ENCODE results near the gene SYT2. TPM values are rescaled to one million over a fixed set of nuclear protein-coding genes. Genes with fewer than 3 reads are reported as not detected.

Gene SYT2
- total and polyA plus RNA-seq, 2 of the 13 experiments (the other 11 are each of a cell fraction or from before 2014, with no cell fraction given) = not detected

- ATAC-seq = no peak
- intact Hi-C loops (cut with micrococcal nuclease; ENCODE audit: unreplicated experiment) (no loop called here), in situ Hi-C loops (cut with HindIII; ENCODE audit: extremely low pct_ligation_motif_present, low pct_unique_long_range_greater_than_20kb) (no loop called here)
- POLR2A ChIA-PET = no interaction called here
- no peak overlapping the region for H3K4me2 ChIP-seq (ENCODE audit: low read depth, low read length)
- no peak for DNase-seq (ENCODE audit: low spot score)
- no peaks in the 10 kb centered on the region for H3K79me2 ChIP-seq (ENCODE audit: insufficient read depth, low read length)
- no peak overlapping the region; a peak in 1 of 6 replicates for H3K4me3 ChIP-seq (replicated peaks in 1 of 3; ENCODE audit: insufficient read depth in 1 of 3, low read depth in 2 of 3, low read length in 3 of 3)
- H3K27ac ChIP-seq (ENCODE audit: extremely low read length, insufficient read depth, low read length) = no peak overlapping the region
- TF ChIP-seq ZNF768 (CRISPR knock-in tag; IDR thresholded peaks at IDR 0.05) (peak; percentile 94), ZMYM3 (CRISPR knock-in tag; IDR thresholded peaks at IDR 0.05) (0 out of 2 replicates have a peak, but pooled peaks have one; percentile 24), ZNF207 (IDR thresholded peaks at IDR 0.05; ENCODE audit: borderline replicate concordance) (no peak)
- peaks cover 2% of the 10 kb centered on the region; the same call in 1 of the 2 replicates for H4K20me1 ChIP-seq (ENCODE audit: insufficient read depth, low read length)
- no TSS peak for BruUV-seq (replicated peaks)
- FAIRE-seq = no peak
- H3K9ac ChIP-seq (ENCODE audit: insufficient read depth, low read depth, low read length) = no peak overlapping the region
- H3K36me3 ChIP-seq (replicated peaks in 1 of 2; ENCODE audit: control insufficient read depth in 1 of 2, insufficient read depth in 2 of 2, low read length in 2 of 2) = no peaks in the 10 kb centered on the region
- H2AFZ ChIP-seq (ENCODE audit: low read length) = no peak overlapping the region
- 53% methylated on average over 11 of the region's 20 CpGs for WGBS (ENCODE audit: low lambda C conversion rate)
- CTCF ChIA-PET (ENCODE audit: low intra/inter-chr PET ratio, low total read pairs) = no interaction called here
- peaks cover 36% of the 10 kb centered on the region for H3K4me1 ChIP-seq (ENCODE audit: insufficient read depth, low read length)
- no peaks in the 10 kb centered on the region for H3K9me3 ChIP-seq (ENCODE audit: low read length)
- peaks cover 10 to 60% of the 10 kb centered on the region in 2 experiments for H3K27me3 ChIP-seq (ENCODE audit: control insufficient read depth in 1 of 2, insufficient read depth in 2 of 2, low read length in 2 of 2)
Observed at GRCh38 chr1:202642212-202642611, 68.0 kb downstream of the SYT2 start.

GRCh38 chr1:202639500-202639899 is 70.8 kb downstream of the SYT2 start:
- FAIRE-seq = no peak
- Histone ChIP-seq H2AFZ (ENCODE audit: low read length) (no peak overlapping the region), H4K20me1 (ENCODE audit: insufficient read depth, low read length) (peaks cover 2% of the 10 kb centered on the region; the same call in 1 of the 2 replicates), H3K4me1 (ENCODE audit: insufficient read depth, low read length) (peaks cover 36% of the 10 kb centered on the region), H3K4me3 (replicated peaks in 1 of 3; ENCODE audit: insufficient read depth in 1 of 3, low read depth in 2 of 3, low read length in 3 of 3) (no peak overlapping the region), H3K79me2 (ENCODE audit: insufficient read depth, low read length) (no peaks in the 10 kb centered on the region), H3K9me3 (ENCODE audit: low read length) (no peaks in the 10 kb centered on the region), H3K27me3 (ENCODE audit: control insufficient read depth in 1 of 2, insufficient read depth in 2 of 2, low read length in 2 of 2) (peaks cover 9 to 41% of the 10 kb centered on the region in 2 experiments), H3K27ac (ENCODE audit: extremely low read length, insufficient read depth, low read length) (no peak overlapping the region), H3K36me3 (replicated peaks in 1 of 2; ENCODE audit: control insufficient read depth in 1 of 2, insufficient read depth in 2 of 2, low read length in 2 of 2) (no peaks in the 10 kb centered on the region), H3K4me2 (ENCODE audit: low read depth, low read length) (no peak overlapping the region), H3K9ac (ENCODE audit: insufficient read depth, low read depth, low read length) (no peak overlapping the region)
- no TSS peak for BruUV-seq (replicated peaks)
- in situ Hi-C loops (cut with HindIII; ENCODE audit: extremely low pct_ligation_motif_present, low pct_unique_long_range_greater_than_20kb) = no loop called here
- TF ChIP-seq SKI (IDR thresholded peaks at IDR 0.05; ENCODE audit: partially characterized antibody) (no peak), RBFOX2 (IDR thresholded peaks at IDR 0.05; ENCODE audit: low read depth, low read length) (no peak), ZNF20 (CRISPR knock-in tag; IDR thresholded peaks at IDR 0.05) (no peak), JUNB (CRISPR knock-in tag; IDR thresholded peaks at IDR 0.05; ENCODE audit: borderline replicate concordance) (no peak), KDM5A (IDR thresholded peaks at IDR 0.05; ENCODE audit: borderline replicate concordance, low read length) (no peak), ZBTB4 (CRISPR knock-in tag; IDR thresholded peaks at IDR 0.05; ENCODE audit: borderline replicate concordance) (no peak), ZNF75D (CRISPR knock-in tag; IDR thresholded peaks at IDR 0.05; ENCODE audit: borderline replicate concordance) (no peak), PPARG (CRISPR knock-in tag; conservative IDR thresholded peaks at IDR 0.05) (no peak), ZBTB38 (CRISPR knock-in tag; IDR thresholded peaks at IDR 0.05) (no peak), CBX5 (CRISPR knock-in tag; IDR thresholded peaks at IDR 0.05; ENCODE audit: borderline replicate concordance) (no peak), TBP (CRISPR knock-in tag; IDR thresholded peaks at IDR 0.05) (no peak), SRSF1 (optimal IDR thresholded peaks at IDR 0.05; ENCODE audit: low read depth, low read length) (no peak)
- TF ChIP-seq, protein P1, sequence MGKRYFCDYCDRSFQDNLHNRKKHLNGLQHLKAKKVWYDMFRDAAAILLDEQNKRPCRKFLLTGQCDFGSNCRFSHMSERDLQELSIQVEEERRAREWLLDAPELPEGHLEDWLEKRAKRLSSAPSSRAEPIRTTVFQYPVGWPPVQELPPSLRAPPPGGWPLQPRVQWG (CRISPR knock-in tag; IDR thresholded peaks at IDR 0.05; ENCODE audit: borderline replicate concordance, low read depth) = no peak
- TF ChIP-seq, protein P2, sequence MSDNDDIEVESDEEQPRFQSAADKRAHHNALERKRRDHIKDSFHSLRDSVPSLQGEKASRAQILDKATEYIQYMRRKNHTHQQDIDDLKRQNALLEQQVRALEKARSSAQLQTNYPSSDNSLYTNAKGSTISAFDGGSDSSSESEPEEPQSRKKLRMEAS (IDR thresholded peaks at IDR 0.05) = no peak
- POLR2A ChIA-PET = no interaction called here
- no peak for ATAC-seq
- 55% methylated on average over 9 of the region's 9 CpGs for WGBS (ENCODE audit: low lambda C conversion rate)
- intact Hi-C loops (cut with micrococcal nuclease; ENCODE audit: unreplicated experiment) = no loop called here
- DNase-seq (ENCODE audit: low spot score) = no peak
- CTCF ChIA-PET (ENCODE audit: low intra/inter-chr PET ratio, low total read pairs) = no interaction called here
